Transverse colon (tissue), 4 donors: Measurements from ENCODE around the gene SLC17A7. TPM values are rescaled to one million over a fixed set of nuclear protein-coding genes. Genes with fewer than 3 reads are reported as not detected.

Experiments
- DNase-seq: peaks from one replicate; pipeline ENCODE4 v3.0.0-alpha.2; 2019
- H3K27ac ChIP-seq, 4 donors: fragments of 200-600 bp; sonication (generic); 2 replicates each; pipeline ENCODE4 v1.5.1; 2016 to 2018; ENCODE audit warnings: inconsistent platforms in 4 of 4
- H3K27me3 ChIP-seq: fragments of 200-600 bp; sonication (generic); 2 replicates; pipeline ENCODE4 v1.5.1; 2017; ENCODE audit warnings: inconsistent platforms
- H3K36me3 ChIP-seq, 4 donors: fragments of 200-600 bp; sonication (generic); 2 replicates each; pipeline ENCODE4 v1.5.1; 2017 to 2019; ENCODE audit warnings: inconsistent platforms in 4 of 4
- H3K4me1 ChIP-seq, 4 donors: fragments of 200-600 bp; sonication (generic); 2 replicates each; pipeline ENCODE4 v1.5.1; 2017 to 2020; ENCODE audit warnings: inconsistent platforms in 4 of 4
- H3K4me3 ChIP-seq, 4 donors: fragments of 200-600 bp; sonication (generic); 1 replicate in 1 of 4; 2 replicates in 3 of 4; pipeline versions ENCODE4 v1.5.1 to v1.6.1; 2017 to 2019; ENCODE audit warnings: inconsistent platforms in 4 of 4
- H3K9me3 ChIP-seq, 2 donors: fragments of 200-600 bp; sonication (generic); 2 replicates each; pipeline ENCODE4 v1.5.1; 2017 to 2019; ENCODE audit warnings: inconsistent platforms in 2 of 2
- EP300 ChIP-seq: sonication (generic); formaldehyde crosslinking; IDR thresholded peaks from one replicate; pipeline ENCODE4 v1.6.1; 2017; ENCODE audit warnings: antibody characterized with exemption, low read depth
- POLR2A ChIP-seq: fragments of 450-650 bp; IDR thresholded peaks from one replicate; pipeline ENCODE4 v1.6.1; 2016; ENCODE audit warnings: antibody characterized with exemption, mild to moderate bottlenecking, moderate library complexity
- POLR2AphosphoS5 ChIP-seq, 3 donors: sonication (generic); formaldehyde crosslinking; IDR thresholded peaks; one replicate each; pipeline ENCODE4 v1.6.1; 2016; ENCODE audit warnings: antibody characterized with exemption in 3 of 3
- WGBS, 2 donors: methylation state at CpG; one replicate each; pipeline ENCODE4 v1.1.5; 2018; ENCODE audit warnings: low coverage in 1 of 2; 5-methylcytosine and 5-hydroxymethylcytosine counted together
- in situ Hi-C, 4 donors: fragments of 200-750 bp; cut with MboI; loops; one replicate each; pipeline versions ENCODE4 v1.15.0 to v1.15.1; 2017; ENCODE audit warnings: low sequenced_read_pairs in 3 of 4, low pct_ligation_motif_present in 1 of 4, low pct_unique_long_range_greater_than_20kb in 1 of 4
- intact Hi-C: fragments of 100-400 bp; cut with DNase I; formaldehyde crosslinking; loops from one replicate; pipeline ENCODE4 v1.15.1; 2023; ENCODE audit warnings: low total_unique reads
- total RNA-seq, 4 donors: library from RNA; depleted of rRNA; stranded (reverse); fragments of >200 nt; gene quantifications; one replicate each; pipeline ENCODE4 v1.1.0, GENCODE V29; 2016
- TF ChIP-seq, protein P1 (sequence below), 5 experiments: fragments of 200-600 bp in 3 of 5; fragments of 450-650 bp in 2 of 5; sonication (generic) in 3 of 5; IDR thresholded peaks; 1 replicate in 2 of 5; 2 replicates in 3 of 5; pipeline ENCODE4 v1.5.1; 2016 to 2017; ENCODE audit warnings: antibody characterized with exemption in 5 of 5, inconsistent platforms in 3 of 5, mild to moderate bottlenecking in 2 of 5, moderate library complexity in 1 of 5

The SLC17A7 gene
- total RNA-seq, 4 donors from 2014 or later = 0.55 to 1.1 TPM; not detected in 2

DNA sequence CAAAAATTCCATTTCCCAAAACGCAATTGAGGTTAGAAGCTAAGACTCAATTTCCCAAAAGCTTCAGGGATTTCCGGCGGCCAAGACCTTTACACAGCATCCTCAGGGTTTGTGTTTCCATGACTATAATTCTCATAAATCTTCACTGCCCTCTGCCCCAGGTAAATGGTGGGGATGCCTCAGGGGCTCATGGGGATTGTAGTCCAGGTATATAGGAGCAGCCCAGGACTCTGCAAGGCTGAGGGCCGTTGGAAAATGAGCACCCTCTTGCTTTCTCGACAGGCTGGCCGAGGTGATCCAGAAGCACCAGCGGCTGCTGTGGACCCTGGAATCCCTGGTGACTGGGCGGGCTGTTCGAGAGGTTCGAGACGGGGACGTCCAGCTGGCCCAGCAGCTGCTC lies 18.1 kb upstream of the SLC17A7 start:
- no peak for DNase-seq
- WGBS, 2 donors = 89% methylated on average over 12 of the region's 12 CpGs; no CpG with 5 or more reads in 1 of the 2 donors

DNA sequence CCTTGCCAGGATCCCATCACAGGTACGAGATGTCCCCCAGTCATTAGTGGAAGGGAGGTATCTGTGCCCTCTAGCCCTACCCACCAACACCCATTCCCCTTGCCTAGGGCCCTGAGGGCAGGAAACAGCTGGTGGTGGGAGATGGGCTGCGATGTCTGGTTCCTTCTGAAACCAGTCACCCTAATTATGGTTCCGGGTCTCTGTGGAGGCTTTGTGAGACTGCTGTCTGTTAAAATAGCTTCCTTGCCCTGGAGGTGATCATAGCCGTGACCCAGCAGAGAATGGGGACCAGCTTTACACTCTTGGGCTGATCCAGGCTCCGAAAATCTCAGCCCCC lies 17.2 kb upstream of the SLC17A7 start:
- Histone ChIP-seq H3K9me3 (no peaks in the 10 kb centered on the region), H3K27me3 (no peaks in the 10 kb centered on the region), H3K4me3 (no peak overlapping the region), H3K4me1 (peaks cover 4 to 36% (median 8%) of the 10 kb centered on the region in 4 donors), H3K36me3 (peaks cover 0 to 5% (median 0%) of the 10 kb centered on the region in 4 donors), H3K27ac (peak overlapping the region; percentile 45 to 79 (median 64))
- WGBS, 2 donors = 82% methylated on average over 5 of the region's 5 CpGs; no CpG with 5 or more reads in 1 of the 2 donors
- intact Hi-C loops = no loop called here
- in situ Hi-C loops = no loop called here
- TF ChIP-seq, protein P1, sequence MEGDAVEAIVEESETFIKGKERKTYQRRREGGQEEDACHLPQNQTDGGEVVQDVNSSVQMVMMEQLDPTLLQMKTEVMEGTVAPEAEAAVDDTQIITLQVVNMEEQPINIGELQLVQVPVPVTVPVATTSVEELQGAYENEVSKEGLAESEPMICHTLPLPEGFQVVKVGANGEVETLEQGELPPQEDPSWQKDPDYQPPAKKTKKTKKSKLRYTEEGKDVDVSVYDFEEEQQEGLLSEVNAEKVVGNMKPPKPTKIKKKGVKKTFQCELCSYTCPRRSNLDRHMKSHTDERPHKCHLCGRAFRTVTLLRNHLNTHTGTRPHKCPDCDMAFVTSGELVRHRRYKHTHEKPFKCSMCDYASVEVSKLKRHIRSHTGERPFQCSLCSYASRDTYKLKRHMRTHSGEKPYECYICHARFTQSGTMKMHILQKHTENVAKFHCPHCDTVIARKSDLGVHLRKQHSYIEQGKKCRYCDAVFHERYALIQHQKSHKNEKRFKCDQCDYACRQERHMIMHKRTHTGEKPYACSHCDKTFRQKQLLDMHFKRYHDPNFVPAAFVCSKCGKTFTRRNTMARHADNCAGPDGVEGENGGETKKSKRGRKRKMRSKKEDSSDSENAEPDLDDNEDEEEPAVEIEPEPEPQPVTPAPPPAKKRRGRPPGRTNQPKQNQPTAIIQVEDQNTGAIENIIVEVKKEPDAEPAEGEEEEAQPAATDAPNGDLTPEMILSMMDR (IDR thresholded peaks at IDR 0.05) = no peak
- TF ChIP-seq POLR2AphosphoS5 (IDR thresholded peaks at IDR 0.05) (no peak), POLR2A (no peak), EP300 (no peak)
- no peak for DNase-seq

More for the DNA sequence above, 18.1 kb upstream of the SLC17A7 start:
- H3K4me1 ChIP-seq = peaks cover 2 to 28% (median 5%) of the 10 kb centered on the region in 4 donors
- in situ Hi-C loops (no loop called here), intact Hi-C loops (no loop called here)
- H3K9me3 ChIP-seq = no peaks in the 10 kb centered on the region
- no peak overlapping the region for H3K4me3 ChIP-seq
- no peak overlapping the region for H3K27ac ChIP-seq
- H3K36me3 ChIP-seq = peaks cover 0 to 5% (median 0%) of the 10 kb centered on the region in 4 donors
- H3K27me3 ChIP-seq = no peaks in the 10 kb centered on the region
- TF ChIP-seq POLR2A (no peak), EP300 (no peak), POLR2AphosphoS5 (IDR thresholded peaks at IDR 0.05) (no peak)
- TF ChIP-seq, protein P1 (IDR thresholded peaks at IDR 0.05) = no peak

DNA sequence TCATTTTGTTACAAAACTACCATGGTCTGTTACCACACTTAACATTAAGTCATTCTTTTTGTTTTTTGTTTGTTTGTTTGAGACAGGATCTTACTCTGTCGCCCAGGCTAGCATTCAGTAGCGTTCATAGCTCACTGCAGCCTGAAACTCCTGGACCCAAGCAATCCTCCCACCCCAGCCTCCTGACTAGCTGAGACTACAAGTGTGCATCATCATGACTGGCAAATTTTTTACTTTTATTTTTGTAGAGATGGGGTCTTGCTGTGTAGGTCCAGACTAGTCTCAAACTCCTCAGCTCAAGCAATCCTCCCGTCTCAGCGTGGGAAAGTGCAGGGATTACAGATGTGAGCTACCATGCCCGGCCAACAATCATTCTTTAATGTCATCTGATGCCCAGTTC lies 15.0 kb upstream of the SLC17A7 start:
- intact Hi-C loops = no loop called here
- WGBS, 2 donors = 88 to 94% methylated on average over 5 of the region's 5 CpGs
- no peaks in the 10 kb centered on the region for H3K9me3 ChIP-seq
- H3K4me3 ChIP-seq = no peak overlapping the region
- H3K36me3 ChIP-seq = peaks cover 0 to 5% (median 0%) of the 10 kb centered on the region in 4 donors
- peaks cover 4 to 46% (median 8%) of the 10 kb centered on the region in 4 donors for H3K4me1 ChIP-seq
- TF ChIP-seq POLR2A = no peak
- in situ Hi-C loops = no loop called here
- DNase-seq = no peak
- no peaks in the 10 kb centered on the region for H3K27me3 ChIP-seq
- H3K27ac ChIP-seq = peak overlapping the region; percentile 58 to 79 (median 64)

DNA sequence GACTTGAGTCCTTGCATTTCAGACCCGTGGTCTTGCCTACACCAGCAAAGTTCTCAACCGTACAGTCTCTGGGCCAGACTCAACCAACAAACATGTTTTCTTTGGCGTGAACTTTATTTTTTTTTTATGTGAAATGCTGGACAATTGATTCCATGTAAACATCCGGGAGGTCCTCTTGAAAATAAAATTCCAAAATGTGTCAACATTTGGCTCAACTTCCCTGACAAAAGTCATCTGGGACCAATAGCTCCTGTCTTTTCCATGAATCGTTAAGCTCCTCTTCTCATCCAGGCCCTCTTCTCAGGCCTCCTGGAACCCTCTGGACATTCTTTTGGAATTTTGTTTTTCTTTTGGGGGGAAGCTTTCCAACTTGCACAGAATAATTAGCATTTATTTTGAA lies 14.4 kb upstream of the SLC17A7 start:
- no peaks in the 10 kb centered on the region for H3K9me3 ChIP-seq
- peak overlapping the region; percentile 58 to 100 (median 64) for H3K27ac ChIP-seq
- DNase-seq = no peak
- 63 to 77% methylated on average over 5 of the region's 5 CpGs for WGBS, 2 donors
- intact Hi-C loops = no loop called here
- in situ Hi-C loops = no loop called here
- peaks cover 4 to 47% (median 10%) of the 10 kb centered on the region in 4 donors for H3K4me1 ChIP-seq
- H3K27me3 ChIP-seq = no peaks in the 10 kb centered on the region
- TF ChIP-seq POLR2A (no peak), POLR2AphosphoS5 (IDR thresholded peaks at IDR 0.05) (peak in 1 of 3 donors; percentile 64)
- H3K4me3 ChIP-seq = no peak overlapping the region
- H3K36me3 ChIP-seq = peaks cover 0 to 5% (median 0%) of the 10 kb centered on the region in 4 donors

DNA sequence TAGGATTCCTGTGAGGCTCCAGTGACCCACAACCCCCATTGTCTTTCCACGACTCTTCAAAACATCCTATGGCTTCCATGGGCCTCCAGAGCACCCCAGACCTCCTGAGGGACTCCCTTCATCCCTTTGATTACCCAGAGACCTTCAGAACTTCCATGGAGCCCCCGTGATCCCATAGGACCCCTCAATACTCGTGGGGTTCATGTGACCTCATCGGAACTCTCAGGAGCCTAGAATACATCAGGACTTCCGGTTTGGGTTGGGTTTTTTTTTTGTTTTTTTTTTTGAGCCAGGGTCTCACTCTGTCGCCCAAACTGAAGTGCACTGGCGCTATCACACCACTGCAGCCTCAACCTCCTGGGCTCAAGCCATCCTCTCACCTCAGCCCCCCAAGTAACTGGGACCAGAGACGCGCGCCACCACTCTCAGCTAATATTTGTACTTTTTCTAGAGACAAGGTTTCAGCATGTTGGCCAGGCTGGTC lies 12.5 kb upstream of the SLC17A7 start:
- Histone ChIP-seq H3K4me3 (peak overlapping the region; percentile 51 to 68 (median 54)), H3K36me3 (peaks cover 0 to 8% (median 2%) of the 10 kb centered on the region in 4 donors), H3K27me3 (no peaks in the 10 kb centered on the region), H3K4me1 (peaks cover 10 to 54% (median 16%) of the 10 kb centered on the region in 4 donors), H3K27ac (peak overlapping the region; percentile 95 to 100 (median 96)), H3K9me3 (no peaks in the 10 kb centered on the region)
- DNase-seq = no peak
- in situ Hi-C loops = no loop called here
- TF ChIP-seq POLR2A = no peak
- TF ChIP-seq EP300 = no peak
- TF ChIP-seq, protein P1 (IDR thresholded peaks at IDR 0.05) = no peak
- TF ChIP-seq POLR2AphosphoS5 (IDR thresholded peaks at IDR 0.05) = no peak
- 40% methylated on average over 10 of the region's 10 CpGs; no CpG with 5 or more reads in 1 of the 2 donors for WGBS, 2 donors
- intact Hi-C loops = no loop called here
